BJ (cell line): ENCODE measurements around the gene MACROD1. TPM values are rescaled to one million over a fixed set of nuclear protein-coding genes. Genes with fewer than 3 reads are reported as not detected.
"Not testable (repeated sequence)": the region's sequence is repeated elsewhere in the genome, so short reads cannot be mapped to it uniquely, and the experiment has no call there.

Experiments
- CTCF ChIA-PET: fragments of 350-600 bp; formaldehyde crosslinking; extraction: SDS; loops from one replicate; lab custom pipeline; 2021; ENCODE audit warnings: antibody characterized with exemption, inconsistent platforms; lab: Yijun Ruan, JAX
- POLR2A ChIA-PET: fragments of 300-600 bp; sonication (Branson Sonifier 250); formaldehyde crosslinking; extraction: SDS; loops from one replicate; lab custom pipeline; 2021; ENCODE audit warnings: antibody characterized with exemption; lab: Charles Lee
- DNase-seq: peaks from one replicate; pipeline ENCODE4 v3.0.0-alpha.2; 2011; ENCODE audit warnings: low read depth
- H3K27me3 ChIP-seq: 2 replicates; pipeline ENCODE4 v1.6.0; 2011; ENCODE audit warnings: low read length; ENCODE audit not compliant: control insufficient read depth, insufficient read depth
- H3K36me3 ChIP-seq: 2 replicates; pipeline ENCODE4 v1.5.1; 2011; ENCODE audit warnings: low read length; ENCODE audit not compliant: control insufficient read depth, insufficient read depth
- H3K4me3 ChIP-seq: 2 replicates; pipeline ENCODE4 v1.5.1; 2011; ENCODE audit warnings: low read depth, mild to moderate bottlenecking, control low read depth, low read length
- polyA plus RNA-seq: library from polyadenylated mRNA; depleted of rRNA; stranded (reverse); fragments of >200 nt; gene quantifications from 2 replicates; pipeline ENCODE4 v1.2.3, GENCODE V29; 2011
- TF ChIP-seq, protein P1 (sequence below): IDR thresholded peaks from 2 replicates; pipeline ENCODE4 v1.5.1; 2011; ENCODE audit warnings: low read depth, mild to moderate bottlenecking, control low read depth, inconsistent platforms, low read length, moderate library complexity; ENCODE audit not compliant: insufficient read depth

Gene MACROD1
- polyA plus RNA-seq, 1 experiment: 12.4 TPM

DNA sequence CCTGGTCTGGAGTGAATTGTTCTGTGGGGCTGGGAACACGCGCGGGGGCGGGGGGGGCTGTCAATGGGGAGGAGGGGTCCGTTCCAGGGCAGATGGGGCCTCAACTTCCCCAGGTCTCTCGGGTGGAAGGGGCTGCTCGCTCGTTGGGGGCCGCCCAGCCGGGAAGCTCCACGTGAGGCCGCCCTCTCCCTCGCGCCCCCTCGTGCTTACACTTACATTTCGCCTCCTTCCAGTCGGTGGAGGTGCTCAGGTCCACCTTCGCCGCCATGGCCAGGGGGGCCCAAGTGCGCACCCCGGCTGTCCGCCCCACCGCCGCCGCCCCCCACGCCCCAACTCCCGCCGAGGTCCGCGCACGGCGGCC lies 452 bp downstream of the MACROD1 start:
- Histone ChIP-seq H3K4me3 (peak overlapping the region; percentile 49), H3K27me3 (no peaks in the 10 kb centered on the region), H3K36me3 (no peaks in the 10 kb centered on the region)
- ChIA-PET POLR2A (no interaction called here), CTCF (interaction anchor here (1.6 to 5.9 kb wide), 2 partner anchors 13 to 16 kb away, joined by 5 to 39 read pairs; no protein-coding TSS in a partner anchor)
- TF ChIP-seq, protein P1, sequence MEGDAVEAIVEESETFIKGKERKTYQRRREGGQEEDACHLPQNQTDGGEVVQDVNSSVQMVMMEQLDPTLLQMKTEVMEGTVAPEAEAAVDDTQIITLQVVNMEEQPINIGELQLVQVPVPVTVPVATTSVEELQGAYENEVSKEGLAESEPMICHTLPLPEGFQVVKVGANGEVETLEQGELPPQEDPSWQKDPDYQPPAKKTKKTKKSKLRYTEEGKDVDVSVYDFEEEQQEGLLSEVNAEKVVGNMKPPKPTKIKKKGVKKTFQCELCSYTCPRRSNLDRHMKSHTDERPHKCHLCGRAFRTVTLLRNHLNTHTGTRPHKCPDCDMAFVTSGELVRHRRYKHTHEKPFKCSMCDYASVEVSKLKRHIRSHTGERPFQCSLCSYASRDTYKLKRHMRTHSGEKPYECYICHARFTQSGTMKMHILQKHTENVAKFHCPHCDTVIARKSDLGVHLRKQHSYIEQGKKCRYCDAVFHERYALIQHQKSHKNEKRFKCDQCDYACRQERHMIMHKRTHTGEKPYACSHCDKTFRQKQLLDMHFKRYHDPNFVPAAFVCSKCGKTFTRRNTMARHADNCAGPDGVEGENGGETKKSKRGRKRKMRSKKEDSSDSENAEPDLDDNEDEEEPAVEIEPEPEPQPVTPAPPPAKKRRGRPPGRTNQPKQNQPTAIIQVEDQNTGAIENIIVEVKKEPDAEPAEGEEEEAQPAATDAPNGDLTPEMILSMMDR: peak; percentile 16; the same call in 1 of the 2 replicates
- DNase-seq: no peak

DNA sequence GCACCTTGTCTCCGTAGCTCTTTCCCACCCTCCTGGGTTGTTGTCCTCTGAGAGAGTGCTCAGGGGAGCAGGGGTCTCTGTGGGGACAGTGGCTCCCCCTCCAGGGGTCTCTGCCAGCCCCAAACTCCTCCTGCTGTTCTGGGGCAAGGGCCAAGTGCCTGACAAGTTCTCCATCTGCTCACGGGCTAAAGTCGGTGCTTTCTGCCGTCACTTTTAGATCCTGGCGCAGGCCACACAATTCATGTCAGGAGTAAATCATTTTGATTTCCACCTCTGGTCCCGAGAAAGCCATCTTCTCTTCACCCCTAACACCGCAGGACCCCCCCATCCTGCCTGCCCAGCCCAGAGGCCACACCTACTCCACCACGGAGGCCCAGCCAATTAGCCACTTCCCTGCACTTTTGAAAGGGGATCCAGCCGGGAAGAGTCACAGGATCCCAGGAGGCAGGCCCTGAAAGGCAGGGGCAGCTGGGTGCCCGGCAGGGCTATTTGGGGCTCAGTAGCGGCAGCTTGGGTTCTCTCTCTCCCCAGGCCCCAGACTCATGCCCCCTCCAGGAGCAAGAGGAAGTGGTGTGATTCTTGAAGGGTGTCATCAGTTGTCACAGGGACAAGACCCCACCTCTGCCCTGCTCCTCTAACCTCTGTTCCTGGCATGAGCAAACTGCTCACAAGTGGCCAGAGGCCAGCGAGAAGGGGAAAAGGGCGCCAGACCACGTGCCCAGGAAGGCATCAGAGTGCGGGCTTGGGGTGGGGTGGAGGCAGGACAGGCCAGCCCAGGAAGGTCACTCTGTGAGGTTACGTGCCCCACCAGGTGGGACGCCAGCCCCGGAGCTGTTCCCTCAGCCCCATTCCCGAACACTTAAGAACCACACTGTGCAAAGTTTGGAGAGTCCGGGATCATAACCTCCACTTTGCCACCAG lies 1.3 kb downstream of the MACROD1 start:
- POLR2A ChIA-PET: no interaction called here
- TF ChIP-seq, protein P1: no peak

GRCh38 chr11:64163951-64164350 lies 2.0 kb downstream of the MACROD1 start:
- no peaks in the 10 kb centered on the region for H3K36me3 ChIP-seq
- ChIA-PET POLR2A (no interaction called here), CTCF (interaction anchor here (0.7 to 5.9 kb wide), 3 partner anchors 12 to 396 kb away, joined by 3 to 39 read pairs (median 5); partner anchors contain the start of gene ZFTA)
- no peaks in the 10 kb centered on the region for H3K27me3 ChIP-seq
- DNase-seq: no peak
- TF ChIP-seq, protein P1: no peak
- no peak overlapping the region for H3K4me3 ChIP-seq

More for the DNA sequence above, 1.3 kb downstream of the MACROD1 start:
- no peaks in the 10 kb centered on the region for H3K27me3 ChIP-seq
- peak overlapping the region; percentile 49 for H3K4me3 ChIP-seq
- DNase-seq: no peak
- no peaks in the 10 kb centered on the region for H3K36me3 ChIP-seq
- CTCF ChIA-PET: interaction anchor here (1.4 to 5.9 kb wide), 3 partner anchors 13 to 163 kb away, joined by 5 to 39 read pairs (median 5); no protein-coding TSS in a partner anchor

GRCh38 chr11:64162769-64163168 lies 3.1 kb downstream of the MACROD1 start:
- POLR2A ChIA-PET: not testable (repeated sequence)
- CTCF ChIA-PET: interaction anchor here (0.6 to 5.9 kb wide), 5 partner anchors 11 to 212 kb away, joined by 3 to 39 read pairs (median 4); no protein-coding TSS in a partner anchor

DNA sequence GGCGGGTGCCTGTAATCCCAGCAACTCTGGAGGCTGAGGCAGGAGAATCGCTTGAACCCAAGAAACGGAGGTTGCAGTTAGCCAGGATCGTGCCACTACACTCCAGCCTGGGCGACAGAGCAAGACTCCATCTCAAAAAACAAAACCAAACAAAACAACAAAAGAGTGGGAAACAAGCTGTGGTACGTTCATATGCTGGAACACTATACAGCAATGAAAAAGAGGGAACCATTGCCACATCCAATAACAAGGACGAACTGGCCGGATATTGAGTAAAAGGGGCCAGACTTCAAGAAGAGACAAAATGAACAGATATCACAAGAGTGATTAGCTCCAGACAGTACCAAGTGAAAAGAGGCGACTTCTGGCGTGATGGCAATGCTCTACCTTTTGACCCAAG lies 4.9 kb downstream of the MACROD1 start:
- Histone ChIP-seq H3K36me3 (no peaks in the 10 kb centered on the region; the same call in 1 of the 2 replicates), H3K4me3 (no peak overlapping the region), H3K27me3 (no peaks in the 10 kb centered on the region)
- no peak for DNase-seq
- ChIA-PET POLR2A (no interaction called here), CTCF (interaction anchor here (0.8 to 5.9 kb wide), 3 partner anchors 9 to 160 kb away, joined by 3 to 39 read pairs (median 3); no protein-coding TSS in a partner anchor)
- TF ChIP-seq, protein P1: no peak

More at GRCh38 chr11:64162769-64163168, 3.1 kb downstream of the MACROD1 start:
- not testable (repeated sequence) for H3K27me3 ChIP-seq, H3K36me3 ChIP-seq, H3K4me3 ChIP-seq, DNase-seq
